Kidney epithelial cell (primary cell): ENCODE results near the gene MAD1L1. TPM values are rescaled to one million over a fixed set of nuclear protein-coding genes. Genes with fewer than 3 reads are reported as not detected.
A peak's percentile ranks its signal among the peaks of the same experiment; 100 is the strongest.

Source experiments
- DNase-seq: peaks from one replicate; pipeline ENCODE4 v3.0.0-alpha.2; 2010; ENCODE audit warnings: low read depth
- H3K27me3 ChIP-seq: 2 replicates; pipeline ENCODE4 v1.6.0; 2011; ENCODE audit warnings: low read length; ENCODE audit not compliant: control insufficient read depth, insufficient read depth
- H3K36me3 ChIP-seq: 2 replicates; pipeline ENCODE4 v1.5.1; 2011; ENCODE audit warnings: low read length; ENCODE audit not compliant: control insufficient read depth, insufficient read depth
- H3K4me3 ChIP-seq: 2 replicates; pipeline ENCODE4 v1.5.1; 2011; ENCODE audit warnings: low read depth, mild to moderate bottlenecking, control low read depth, low read length
- total RNA-seq: library from RNA; depleted of rRNA; stranded (reverse); fragments of >200 nt; gene quantifications from 2 replicates; pipeline ENCODE4 v1.2.3, GENCODE V29; 2015
- TF ChIP-seq, protein P1 (sequence below): IDR thresholded peaks from 2 replicates; pipeline ENCODE4 v1.5.1; 2011; ENCODE audit warnings: mild to moderate bottlenecking, moderate library complexity, low read length, control low read depth, inconsistent platforms; ENCODE audit not compliant: insufficient read depth, poor library complexity, severe bottlenecking

MAD1L1 gene
- total RNA-seq, 1 donor from 2014 or later = 61.2 TPM

GRCh38 chr7:1942243-1942940 is 290.4 kb downstream of the MAD1L1 start:
- TF ChIP-seq, protein P1, sequence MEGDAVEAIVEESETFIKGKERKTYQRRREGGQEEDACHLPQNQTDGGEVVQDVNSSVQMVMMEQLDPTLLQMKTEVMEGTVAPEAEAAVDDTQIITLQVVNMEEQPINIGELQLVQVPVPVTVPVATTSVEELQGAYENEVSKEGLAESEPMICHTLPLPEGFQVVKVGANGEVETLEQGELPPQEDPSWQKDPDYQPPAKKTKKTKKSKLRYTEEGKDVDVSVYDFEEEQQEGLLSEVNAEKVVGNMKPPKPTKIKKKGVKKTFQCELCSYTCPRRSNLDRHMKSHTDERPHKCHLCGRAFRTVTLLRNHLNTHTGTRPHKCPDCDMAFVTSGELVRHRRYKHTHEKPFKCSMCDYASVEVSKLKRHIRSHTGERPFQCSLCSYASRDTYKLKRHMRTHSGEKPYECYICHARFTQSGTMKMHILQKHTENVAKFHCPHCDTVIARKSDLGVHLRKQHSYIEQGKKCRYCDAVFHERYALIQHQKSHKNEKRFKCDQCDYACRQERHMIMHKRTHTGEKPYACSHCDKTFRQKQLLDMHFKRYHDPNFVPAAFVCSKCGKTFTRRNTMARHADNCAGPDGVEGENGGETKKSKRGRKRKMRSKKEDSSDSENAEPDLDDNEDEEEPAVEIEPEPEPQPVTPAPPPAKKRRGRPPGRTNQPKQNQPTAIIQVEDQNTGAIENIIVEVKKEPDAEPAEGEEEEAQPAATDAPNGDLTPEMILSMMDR = no peak
- Histone ChIP-seq H3K36me3 (no peaks in the 10 kb centered on the region), H3K27me3 (peaks cover 2% of the 10 kb centered on the region), H3K4me3 (no peak overlapping the region)
- DNase-seq = no peak

- H3K27me3 ChIP-seq = peaks cover 2% of the 10 kb centered on the region
- TF ChIP-seq, protein P1 = no peak
- H3K36me3 ChIP-seq = no peaks in the 10 kb centered on the region
- DNase-seq = no peak
- H3K4me3 ChIP-seq = no peak overlapping the region
Measured at GRCh38 chr7:1941464-1942242, 291.1 kb downstream of the MAD1L1 start.

DNA sequence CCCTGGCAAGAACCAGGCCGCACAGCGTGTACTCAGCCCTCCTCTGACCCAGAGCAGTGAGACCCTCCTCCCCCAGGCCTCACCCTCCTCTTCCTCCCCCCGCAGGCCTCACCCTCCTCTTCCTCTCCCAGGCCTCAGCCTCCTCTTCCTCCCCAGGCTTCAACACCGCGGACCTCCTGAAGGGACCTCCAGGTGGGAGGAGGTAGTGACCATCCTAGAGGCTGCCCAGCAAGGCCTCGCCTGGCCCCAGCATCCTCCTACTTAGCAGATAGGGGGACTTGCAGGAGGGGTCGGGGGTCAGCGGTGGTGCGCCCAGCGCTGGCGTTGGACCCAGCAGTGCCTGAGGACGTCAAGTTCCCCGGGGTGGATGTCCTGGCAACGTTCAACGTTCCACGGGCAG is 291.9 kb downstream of the MAD1L1 start:
- no peak for DNase-seq
- no peaks in the 10 kb centered on the region for H3K36me3 ChIP-seq
- H3K4me3 ChIP-seq = no peak overlapping the region
- TF ChIP-seq, protein P1 = no peak
- peaks cover 2% of the 10 kb centered on the region for H3K27me3 ChIP-seq

- peak; percentile 34 for DNase-seq
- no peaks in the 10 kb centered on the region for H3K36me3 ChIP-seq
- TF ChIP-seq, protein P1 = no peak
- H3K27me3 ChIP-seq = peaks cover 2% of the 10 kb centered on the region
- no peak overlapping the region for H3K4me3 ChIP-seq
Measured at GRCh38 chr7:1940402-1940786, 292.4 kb downstream of the MAD1L1 start.

GRCh38 chr7:1939434-1940401 is 293.0 kb downstream of the MAD1L1 start:
- TF ChIP-seq, protein P1 = no peak
- Histone ChIP-seq H3K36me3 (no peaks in the 10 kb centered on the region), H3K27me3 (peaks cover 2% of the 10 kb centered on the region), H3K4me3 (no peak overlapping the region)
- DNase-seq = no peak
